H1 (cell line): Measurements from ENCODE around the gene MAK. TPM values are rescaled to one million over a fixed set of nuclear protein-coding genes. Genes with fewer than 3 reads are reported as not detected.

Experiments
- CTCF ChIA-PET: fragments of 300-600 bp; sonication (Branson Sonifier 250); formaldehyde crosslinking; loops from one replicate; lab custom pipeline; 2021; ENCODE audit not compliant: partially characterized antibody; lab: Charles Lee
- POLR2A ChIA-PET: fragments of 300-600 bp; sonication (Branson Sonifier 250); formaldehyde crosslinking; loops from one replicate; lab custom pipeline; 2021; ENCODE audit warnings: inconsistent platforms; ENCODE audit not compliant: partially characterized antibody; lab: Charles Lee
- DNase-seq, 2 experiments: peaks; one replicate each; pipeline versions ENCODE4 v3.0.0 to v3.0.0-alpha.2; 2010 to 2022; ENCODE audit warnings: low spot score in 2 of 2, low read depth in 1 of 2, mixed read lengths in 1 of 2
- FAIRE-seq: peaks from 2 replicates; lab custom pipeline; 2011; peaks lifted over from hg19 to GRCh38; lab: Jason Lieb, UNC
- H2AFZ ChIP-seq: 2 replicates; pipeline ENCODE4 v1.8.1; 2012; ENCODE audit warnings: low read length, inconsistent platforms
- H2AK5ac ChIP-seq: 2 replicates; pipeline ENCODE4 v1.6.1; 2013; ENCODE audit warnings: low read depth, low read length
- H2BK120ac ChIP-seq: replicated peaks from 2 replicates; pipeline ENCODE3; 2013; ENCODE audit warnings: low read depth, low read length, inconsistent platforms
- H2BK12ac ChIP-seq: 2 replicates; pipeline ENCODE4 v1.6.1; 2013; ENCODE audit warnings: low read depth, low read length
- H2BK15ac ChIP-seq: 2 replicates; pipeline ENCODE4 v1.6.1; 2013; ENCODE audit warnings: low read length
- H2BK20ac ChIP-seq: 2 replicates; pipeline ENCODE4 v1.6.1; 2013; ENCODE audit warnings: low read length
- H2BK5ac ChIP-seq: 2 replicates; pipeline ENCODE4 v1.6.1; 2013; ENCODE audit warnings: low read depth, low read length
- H3K14ac ChIP-seq: 2 replicates; pipeline ENCODE4 v1.6.1; 2013; ENCODE audit warnings: inconsistent platforms; ENCODE audit not compliant: insufficient read length
- H3K18ac ChIP-seq: 2 replicates; pipeline ENCODE4 v1.6.1; 2013; ENCODE audit warnings: low read length; ENCODE audit errors: extremely low read depth
- H3K23ac ChIP-seq: 2 replicates; pipeline ENCODE4 v1.6.1; 2013; ENCODE audit warnings: inconsistent platforms; ENCODE audit not compliant: insufficient read length
- H3K23me2 ChIP-seq: 2 replicates; pipeline ENCODE4 v1.6.1; 2013; ENCODE audit warnings: low read depth, low read length
- H3K27ac ChIP-seq: 2 replicates; pipeline ENCODE4 v1.6.1; 2011; ENCODE audit warnings: low read depth, low read length, inconsistent platforms
- H3K27me3 ChIP-seq, 4 experiments: replicated peaks in 1 of 4; 1 replicate in 1 of 4; 2 replicates in 3 of 4; pipeline versions ENCODE4 v1.6.1 to v1.8.1; 2011 to 2013; ENCODE audit warnings: low read length in 3 of 4, mild to moderate bottlenecking in 3 of 4, inconsistent platforms in 2 of 4, mixed read lengths in 2 of 4, moderate library complexity in 1 of 4; ENCODE audit not compliant: control insufficient read depth in 3 of 4, insufficient read depth in 3 of 4; ENCODE audit errors: extremely low read depth in 1 of 4
- H3K36me3 ChIP-seq, 4 experiments: 2 replicates each; pipeline versions ENCODE4 v1.6.1 to v1.8.1; 2011 to 2013; ENCODE audit warnings: mild to moderate bottlenecking in 4 of 4, low read length in 3 of 4, moderate library complexity in 2 of 4, control low read depth in 1 of 4, inconsistent platforms in 1 of 4; ENCODE audit not compliant: insufficient read depth in 4 of 4, control insufficient read depth in 2 of 4
- H3K4ac ChIP-seq: replicated peaks from 2 replicates; pipeline ENCODE3; 2013; ENCODE audit warnings: low read length, low read depth, mixed read lengths, inconsistent platforms; ENCODE audit not compliant: insufficient read length
- H3K4me1 ChIP-seq, 4 experiments: replicated peaks in 1 of 4; 1 replicate in 1 of 4; 2 replicates in 3 of 4; pipeline versions ENCODE4 v1.6.1 to v1.8.1; 2011 to 2013; ENCODE audit warnings: low read length in 3 of 4, inconsistent platforms in 2 of 4, mixed read lengths in 1 of 4; ENCODE audit not compliant: insufficient read depth in 4 of 4, control insufficient read depth in 3 of 4
- H3K4me2 ChIP-seq, 2 experiments: 2 replicates each; pipeline versions ENCODE4 v1.6.1 to v1.8.1; 2011 to 2013; ENCODE audit warnings: low read depth in 2 of 2, low read length in 2 of 2, control low read depth in 1 of 2, inconsistent platforms in 1 of 2, mild to moderate bottlenecking in 1 of 2; ENCODE audit not compliant: insufficient read depth in 1 of 2
- H3K4me3 ChIP-seq, 4 experiments: fragments of 200-600, 300-600 bp in 1 of 4; sonication (generic), shearing (Covaris generic), sonication (Bioruptor Twin) in 1 of 4; 2 replicates each; pipeline versions ENCODE4 v1.5.1 to v1.8.1; 2011 to 2016; ENCODE audit warnings: low read length in 4 of 4, low read depth in 3 of 4, control low read depth in 2 of 4, inconsistent platforms in 2 of 4, mild to moderate bottlenecking in 2 of 4, mixed read lengths in 1 of 4, moderate library complexity in 1 of 4; ENCODE audit not compliant: insufficient read depth in 2 of 4; ENCODE audit errors: extremely low read depth in 1 of 4
- H3K56ac ChIP-seq: replicated peaks from 2 replicates; pipeline ENCODE3; 2013; ENCODE audit warnings: low read depth, mild to moderate bottlenecking, mixed read lengths, low read length, inconsistent platforms; ENCODE audit not compliant: insufficient read length
- H3K79me1 ChIP-seq: 2 replicates; pipeline ENCODE4 v1.6.1; 2013; ENCODE audit warnings: low read depth, low read length, control low read depth
- H3K79me2 ChIP-seq, 2 experiments: 2 replicates each; pipeline versions ENCODE4 v1.6.1 to v1.8.1; 2012 to 2013; ENCODE audit warnings: low read length in 2 of 2, mild to moderate bottlenecking in 2 of 2, inconsistent platforms in 1 of 2; ENCODE audit not compliant: insufficient read depth in 2 of 2, control insufficient read depth in 1 of 2
- H3K9ac ChIP-seq, 4 experiments: replicated peaks in 1 of 4; 1 replicate in 1 of 4; 2 replicates in 3 of 4; pipeline versions ENCODE4 v1.6.1 to v1.8.1; 2011 to 2013; ENCODE audit warnings: low read depth in 3 of 4, low read length in 3 of 4, control low read depth in 2 of 4, mild to moderate bottlenecking in 2 of 4, moderate library complexity in 2 of 4, inconsistent platforms in 1 of 4; ENCODE audit errors: extremely low read depth in 1 of 4
- H3K9me3 ChIP-seq, 2 experiments: 2 replicates each; pipeline versions ENCODE4 v1.6.1 to v1.8.1; 2012 to 2013; ENCODE audit warnings: mild to moderate bottlenecking in 2 of 2, moderate library complexity in 2 of 2, control low read depth in 1 of 2, inconsistent platforms in 1 of 2, low read depth in 1 of 2, low read length in 1 of 2, mixed read lengths in 1 of 2; ENCODE audit not compliant: insufficient read depth in 2 of 2
- H4K20me1 ChIP-seq, 2 experiments: replicated peaks in 1 of 2; 2 replicates each; pipeline versions ENCODE3 to v1.8.1; 2011 to 2013; ENCODE audit warnings: inconsistent platforms in 2 of 2, low read length in 2 of 2, mild to moderate bottlenecking in 1 of 2; ENCODE audit not compliant: insufficient read depth in 2 of 2, control insufficient read depth in 1 of 2
- H4K5ac ChIP-seq: 2 replicates; pipeline ENCODE4 v1.6.1; 2013; ENCODE audit warnings: low read length, low read depth, mixed read lengths, inconsistent platforms; ENCODE audit not compliant: insufficient read length
- H4K8ac ChIP-seq: 2 replicates; pipeline ENCODE4 v1.8.0; 2013; ENCODE audit warnings: mild to moderate bottlenecking, moderate library complexity, low read length, inconsistent platforms; ENCODE audit not compliant: insufficient read depth; ENCODE audit errors: extremely low read depth
- H4K91ac ChIP-seq: replicated peaks from 2 replicates; pipeline ENCODE3; 2013; ENCODE audit warnings: low read length, mixed read lengths, inconsistent platforms; ENCODE audit not compliant: insufficient read length
- BRCA1 ChIP-seq: IDR thresholded peaks from 2 replicates; pipeline ENCODE4 v1.6.1; 2012; ENCODE audit warnings: low read depth, low read length, improper control_type of control experiment
- CREB1 ChIP-seq: IDR thresholded peaks from 2 replicates; pipeline ENCODE4 v1.6.1; 2012; ENCODE audit warnings: inconsistent platforms
- GABPA ChIP-seq: IDR thresholded peaks from 2 replicates; pipeline ENCODE4 v1.6.1; 2011; ENCODE audit warnings: mild to moderate bottlenecking, low read length, moderate library complexity, borderline replicate concordance; ENCODE audit not compliant: insufficient read depth
- JUND ChIP-seq: IDR thresholded peaks from 2 replicates; pipeline ENCODE4 v1.6.1; 2011; ENCODE audit warnings: mild to moderate bottlenecking, improper control_type of control experiment, low read length
- KDM1A ChIP-seq: fragments of 200-600, 300-600 bp; sonication (generic); IDR thresholded peaks from 2 replicates; pipeline ENCODE4 v1.7.1; 2016; ENCODE audit warnings: mild to moderate bottlenecking, low read length, borderline replicate concordance
- POLR2A ChIP-seq, 2 experiments: IDR thresholded peaks; 1 replicate in 1 of 2; 2 replicates in 1 of 2; pipeline ENCODE4 v1.6.1; 2011; ENCODE audit warnings: low read depth in 2 of 2, low read length in 2 of 2, mild to moderate bottlenecking in 2 of 2; ENCODE audit errors: control extremely low read depth in 1 of 2
- SAP30 ChIP-seq: fragments of 300-600 bp; sonication (generic); IDR thresholded peaks from 2 replicates; pipeline ENCODE4 v1.7.1; 2012; ENCODE audit warnings: low read length, moderate library complexity, mild to moderate bottlenecking, inconsistent platforms; ENCODE audit not compliant: insufficient read depth, insufficient replicate concordance
- SIN3A ChIP-seq, 2 experiments: IDR thresholded peaks in 1 of 2; conservative IDR thresholded peaks in 1 of 2; 2 replicates each; pipeline ENCODE4 v1.6.1; 2011 to 2012; ENCODE audit warnings: low read length in 2 of 2, improper control_type of control experiment in 1 of 2, low read depth in 1 of 2, mild to moderate bottlenecking in 1 of 2
- SP1 ChIP-seq: IDR thresholded peaks from 2 replicates; pipeline ENCODE4 v1.6.1; 2011; ENCODE audit warnings: low read depth, low read length
- SRF ChIP-seq: IDR thresholded peaks from 2 replicates; pipeline ENCODE4 v1.6.1; 2011; ENCODE audit warnings: mild to moderate bottlenecking, low read depth, low read length, moderate library complexity
- TAF1 ChIP-seq: IDR thresholded peaks from 2 replicates; pipeline ENCODE4 v1.6.1; 2011; ENCODE audit warnings: mild to moderate bottlenecking, low read depth, low read length
- TCF12 ChIP-seq: IDR thresholded peaks from 2 replicates; pipeline ENCODE4 v1.6.1; 2011; ENCODE audit warnings: low read depth, mild to moderate bottlenecking, low read length
- WGBS, 2 experiments: shearing (Covaris generic) in 1 of 2; methylation state at CpG; one replicate each; pipeline versions ENCODE4 v1.1.6 to v1.1.7; 2013 to 2015; ENCODE audit warnings: low lambda C conversion rate in 2 of 2, mixed read lengths in 2 of 2, inconsistent platforms in 1 of 2, low coverage in 1 of 2, missing lambda C conversion rate in 1 of 2; ENCODE audit not compliant: insufficient replicate concordance in 2 of 2, insufficient coverage in 1 of 2, insufficient read length in 1 of 2; ENCODE audit errors: extremely low coverage in 1 of 2, missing lambda C conversion rate in 1 of 2; 5-methylcytosine and 5-hydroxymethylcytosine counted together
- polyA plus RNA-seq, 7 experiments: library from polyadenylated mRNA; depleted of rRNA in 3 of 7; stranded (reverse) in 5 of 7; unstranded in 2 of 7; fragments of >200 nt in 5 of 7; fragments of 200-250 nt in 2 of 7; gene quantifications; 1 replicate in 5 of 7; 2 replicates in 1 of 7; 4 replicates in 1 of 7; pipeline versions ENCODE4 v1.2.1 to v1.2.3, GENCODE V29; 2011 to 2013; ENCODE audit warnings: missing spikeins in 2 of 7, mixed read lengths in 2 of 7
- total RNA-seq: library from RNA; stranded (reverse); fragmentation: NEBNext Ultra II Directional; extraction: Animal tissue kit (Norgen Biotek cat#: 25700); gene quantifications from 2 replicates; pipeline ENCODE4 v1.2.1, GENCODE V29; 2021
- TF ChIP-seq, protein P1 (sequence below): IDR thresholded peaks from 2 replicates; pipeline ENCODE4 v1.6.1; 2012; ENCODE audit warnings: inconsistent platforms

MAK gene
- total and polyA plus RNA-seq, 2 of the 8 experiments (the other 6 are each of a cell fraction or from before 2014, with no cell fraction given), result 0.08 to 0.37 TPM

DNA sequence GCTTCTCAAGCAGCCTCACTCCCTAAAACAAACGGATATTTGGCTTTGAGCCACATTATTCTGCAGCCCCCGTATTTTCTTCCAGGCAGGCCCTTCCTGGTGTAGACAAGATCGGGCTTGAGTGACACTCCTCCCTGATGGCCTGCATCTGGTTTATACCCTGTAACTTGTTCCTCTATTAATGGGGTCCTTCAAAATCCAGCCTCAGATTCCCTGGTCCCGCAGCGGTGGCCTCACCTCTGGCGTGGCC is 115.8 kb downstream of the MAK start:
- H3K27ac ChIP-seq, result peak overlapping the region; percentile 65; the same call in 1 of the 2 replicates
- H2AFZ ChIP-seq, result peak overlapping the region; percentile 47
- no peaks in the 10 kb centered on the region for H3K27me3 ChIP-seq
- H2BK12ac ChIP-seq, result 0 out of 2 replicates have a peak overlapping the region, but pooled peaks have one; percentile 31
- H3K4me2 ChIP-seq, result peak overlapping the region; percentile 79 to 95
- peaks cover 3 to 17% (median 9%) of the 10 kb centered on the region in 4 experiments; a peak in 5 of 8 replicates for H3K36me3 ChIP-seq
- peaks cover 8% of the 10 kb centered on the region; the same call in 1 of the 2 replicates for H3K79me1 ChIP-seq
- peak overlapping the region; percentile 80 to 91 (median 88); a peak in 6 of 8 replicates for H3K4me3 ChIP-seq
- no peaks in the 10 kb centered on the region for H4K20me1 ChIP-seq
- H2BK20ac ChIP-seq, result no peak overlapping the region
- peaks cover 0 to 12% (median 4%) of the 10 kb centered on the region in 4 experiments; a peak in 3 of 7 replicates for H3K4me1 ChIP-seq
- H3K23me2 ChIP-seq, result peaks cover 4% of the 10 kb centered on the region; the same call in 1 of the 2 replicates
- FAIRE-seq (no peak), DNase-seq (no peak)
- H3K23ac ChIP-seq, result no peak overlapping the region
- H3K9me3 ChIP-seq, result peaks cover 0 to 9% of the 10 kb centered on the region in 2 experiments; a peak in 3 of 4 replicates
- no peak overlapping the region for H2AK5ac ChIP-seq
- ChIA-PET POLR2A (interaction anchor here (0.8 to 6.9 kb wide), 13 partner anchors 9 to 73 kb away, joined by 3 to 39 read pairs (median 4); partner anchors contain the start of genes C6orf52, PAK1IP1 and TMEM14B), CTCF (interaction anchor here (0.6 to 2.3 kb wide), 8 partner anchors 13 to 1710 kb away, joined by 3 to 8 read pairs (median 4); partner anchors contain the start of genes C6orf52 and PAK1IP1)
- H4K5ac ChIP-seq, result peak overlapping the region; percentile 27
- no peak overlapping the region for H2BK120ac ChIP-seq
- H2BK5ac ChIP-seq, result peak overlapping the region; percentile 77; the same call in 1 of the 2 replicates
- H3K14ac ChIP-seq, result no peak overlapping the region
- H4K8ac ChIP-seq, result peak overlapping the region; percentile 7; the same call in 1 of the 2 replicates
- 0 out of 2 replicates have a peak overlapping the region, but pooled peaks have one; percentile 1 for H2BK15ac ChIP-seq
- H3K18ac ChIP-seq, result peak overlapping the region; percentile 78; the same call in 1 of the 2 replicates
- WGBS, 2 experiments, result 32% methylated on average over 6 of the region's 6 CpGs; no CpG with 5 or more reads in 1 of the 2 experiments
- H4K91ac ChIP-seq, result no peak overlapping the region
- no peak overlapping the region for H3K56ac ChIP-seq
- peak overlapping the region; percentile 2 for H3K4ac ChIP-seq
- TF ChIP-seq CREB1 (no peak), GABPA (no peak), SIN3A (conservative IDR thresholded peaks at IDR 0.05 in 1 of 2, IDR thresholded peaks at IDR 0.05 in 1 of 2; ENCODE audit: low read depth in 1 of 2, low read length in 2 of 2) (no peak), TCF12 (no peak), SAP30 (no peak), POLR2A (IDR thresholded peaks at IDR 0.05; ENCODE audit: control extremely low read depth in 1 of 2, low read depth in 2 of 2, low read length in 2 of 2) (peak in 1 of 2 experiments; percentile 12; a peak in 1 of 3 replicates), BRCA1 (no peak), JUND (no peak), KDM1A (no peak), TAF1 (no peak), SRF (no peak), SP1 (no peak)
- TF ChIP-seq, protein P1, sequence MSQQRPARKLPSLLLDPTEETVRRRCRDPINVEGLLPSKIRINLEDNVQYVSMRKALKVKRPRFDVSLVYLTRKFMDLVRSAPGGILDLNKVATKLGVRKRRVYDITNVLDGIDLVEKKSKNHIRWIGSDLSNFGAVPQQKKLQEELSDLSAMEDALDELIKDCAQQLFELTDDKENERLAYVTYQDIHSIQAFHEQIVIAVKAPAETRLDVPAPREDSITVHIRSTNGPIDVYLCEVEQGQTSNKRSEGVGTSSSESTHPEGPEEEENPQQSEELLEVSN, result peak; percentile 50; the same call in 1 of the 2 replicates
- peaks cover 8 to 18% of the 10 kb centered on the region in 2 experiments; a peak in 3 of 4 replicates for H3K79me2 ChIP-seq
- H3K9ac ChIP-seq, result peak overlapping the region in 2 of 4 experiments; percentile 31 to 46; a peak in 2 of 7 replicates
